HG02943 (cell line): ENCODE measurements around the gene C2orf49.

Experiments
- ATAC-seq: cut with Tn5 transposase; IDR thresholded peaks from one replicate; pipeline ENCODE4 v1.9.1; 2021; ENCODE audit warnings: mild to moderate bottlenecking, low read depth, moderate library complexity; ENCODE audit not compliant: unreplicated experiment

C2orf49 gene

GRCh38 chr2:105358593-105358992, 21.3 kb downstream of the C2orf49 start:
- ATAC-seq, result no peak

GRCh38 chr2:105361102-105361889, 24.0 kb downstream of the C2orf49 start:
- no peak for ATAC-seq

GRCh38 chr2:105362862-105363591, 25.7 kb downstream of the C2orf49 start:
- no peak for ATAC-seq

- ATAC-seq, result no peak
Observed at GRCh38 chr2:105364436-105365139, 27.2 kb downstream of the C2orf49 start.

- no peak for ATAC-seq
Observed at GRCh38 chr2:105365206-105365605, 27.9 kb downstream of the C2orf49 start.

GRCh38 chr2:105368759-105369408, 31.5 kb downstream of the C2orf49 start:
- no peak for ATAC-seq

- peak; percentile 93 for ATAC-seq
Observed at GRCh38 chr2:105369777-105370690, 32.7 kb downstream of the C2orf49 start.

- ATAC-seq, result no peak
Observed at GRCh38 chr2:105371156-105371555, 33.8 kb downstream of the C2orf49 start.

- ATAC-seq, result no peak
Observed at GRCh38 chr2:105371810-105372209, 34.5 kb downstream of the C2orf49 start.

- ATAC-seq, result no peak
Observed at GRCh38 chr2:105373344-105373781, 36.0 kb downstream of the C2orf49 start.

GRCh38 chr2:105373895-105374401, 36.6 kb downstream of the C2orf49 start:
- peak; percentile 75 for ATAC-seq

GRCh38 chr2:105375001-105375561, 37.7 kb downstream of the C2orf49 start:
- ATAC-seq, result no peak

- ATAC-seq, result no peak
Observed at GRCh38 chr2:105376010-105376409, 38.7 kb downstream of the C2orf49 start.

- no peak for ATAC-seq
Observed at GRCh38 chr2:105376789-105377240, 39.5 kb downstream of the C2orf49 start.

- no peak for ATAC-seq
Observed at GRCh38 chr2:105377871-105378270, 40.5 kb downstream of the C2orf49 start.

- ATAC-seq, result no peak
Observed at GRCh38 chr2:105378276-105378840, 41.0 kb downstream of the C2orf49 start.

- no peak for ATAC-seq
Observed at GRCh38 chr2:105378921-105379383, 41.6 kb downstream of the C2orf49 start.

- ATAC-seq, result no peak
Observed at GRCh38 chr2:105379741-105380186, 42.4 kb downstream of the C2orf49 start.
